KBM-7 (cell line): ENCODE data around the gene PIP4K2A.
A peak's percentile ranks its signal among the peaks of the same experiment; 100 is the strongest.

Experiments
- DNase-seq: peaks from one replicate; pipeline ENCODE4 v3.0.0-alpha.2; 2015
- in situ Hi-C: fragments of 300-500 bp; cut with MboI; formaldehyde crosslinking; loops from 2 replicates; pipeline ENCODE4 v1.14.3; 2020; ENCODE audit warnings: low sequenced_read_pairs, low pct_unique_long_range_greater_than_20kb, mixed read lengths

PIP4K2A gene

DNA sequence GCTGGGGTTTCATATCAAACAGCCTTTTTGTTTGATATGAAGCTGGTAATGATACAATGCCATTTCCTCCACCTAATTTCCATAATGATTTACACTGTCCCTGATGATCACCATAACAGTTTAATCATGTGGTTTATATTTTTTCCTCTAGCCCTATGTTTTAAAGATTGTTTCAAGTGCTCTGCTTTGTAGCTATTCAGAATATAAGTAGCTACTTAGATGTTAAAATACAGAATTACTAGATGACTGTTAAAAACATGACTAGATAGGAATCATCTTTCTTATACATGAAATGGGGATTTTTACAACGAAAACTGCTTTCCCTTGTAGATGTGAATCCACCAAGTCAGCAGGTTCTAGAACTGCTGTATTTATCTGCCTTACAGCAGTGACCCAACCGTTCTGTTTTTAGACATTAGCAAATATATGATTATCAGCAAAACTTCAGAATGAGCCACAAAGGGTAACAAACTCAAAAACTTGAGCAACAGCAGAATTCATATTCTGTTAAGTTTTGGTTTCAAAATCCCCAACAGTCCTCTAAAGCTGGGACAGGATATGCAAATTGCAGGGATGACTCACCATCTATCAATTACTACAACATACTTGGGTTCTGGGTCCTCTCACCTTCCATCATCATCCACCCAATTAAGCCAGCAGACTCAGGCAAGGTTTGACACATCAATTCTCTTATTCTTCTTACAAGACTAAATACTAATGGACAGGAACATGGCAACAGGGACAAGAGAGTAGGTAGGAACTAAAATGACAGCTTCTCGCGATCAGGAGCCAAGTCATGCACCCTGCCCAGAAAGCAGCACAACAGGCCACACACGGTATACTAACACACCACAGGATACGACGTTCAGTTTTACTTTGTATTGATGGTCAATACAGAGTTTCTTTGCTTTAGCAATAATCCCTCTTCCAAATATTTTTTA lies 83.9 kb downstream of the PIP4K2A start:
- in situ Hi-C loops, result no loop called here
- DNase-seq, result no peak

DNA sequence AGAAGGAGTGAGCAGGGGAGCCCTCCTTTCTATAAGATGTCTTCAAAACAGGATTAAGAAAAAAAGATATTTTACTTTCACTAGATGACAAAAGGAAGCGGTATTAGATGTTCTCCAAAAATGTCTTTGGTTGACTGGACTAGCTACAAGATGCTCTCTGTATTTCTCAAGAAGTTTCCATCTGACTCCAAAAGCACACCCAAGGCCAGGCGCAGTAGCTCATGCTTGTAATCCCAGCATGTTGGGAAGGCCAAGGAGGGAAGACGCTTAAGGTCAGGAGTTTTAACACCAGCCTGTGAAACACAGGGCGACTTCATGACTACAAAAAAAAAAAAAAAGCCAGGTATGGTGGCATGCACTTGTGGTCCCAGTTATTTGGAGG lies 84.5 kb downstream of the PIP4K2A start:
- no peak for DNase-seq

DNA sequence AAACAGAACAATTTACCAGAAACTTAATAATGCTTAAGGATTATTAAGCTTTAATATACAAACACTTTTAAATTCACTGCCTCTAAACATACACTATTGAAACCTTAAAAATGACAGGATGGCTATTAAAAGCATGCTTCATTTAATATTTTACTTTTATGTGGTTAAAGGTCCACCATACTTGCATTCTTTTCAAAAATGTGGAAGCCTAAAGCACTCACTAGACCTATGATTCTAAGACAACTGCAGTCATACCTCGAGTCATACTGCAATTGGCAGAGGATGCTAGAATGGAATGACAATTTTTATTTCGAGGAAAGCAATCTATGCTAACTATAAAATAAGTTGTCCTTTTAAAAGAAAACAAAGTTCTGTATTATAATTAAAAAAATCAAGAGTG lies 85.3 kb downstream of the PIP4K2A start:
- in situ Hi-C loops, result no loop called here
- no peak for DNase-seq

More for the DNA sequence above, 84.5 kb downstream of the PIP4K2A start:
- in situ Hi-C loops, result no loop called here

DNA sequence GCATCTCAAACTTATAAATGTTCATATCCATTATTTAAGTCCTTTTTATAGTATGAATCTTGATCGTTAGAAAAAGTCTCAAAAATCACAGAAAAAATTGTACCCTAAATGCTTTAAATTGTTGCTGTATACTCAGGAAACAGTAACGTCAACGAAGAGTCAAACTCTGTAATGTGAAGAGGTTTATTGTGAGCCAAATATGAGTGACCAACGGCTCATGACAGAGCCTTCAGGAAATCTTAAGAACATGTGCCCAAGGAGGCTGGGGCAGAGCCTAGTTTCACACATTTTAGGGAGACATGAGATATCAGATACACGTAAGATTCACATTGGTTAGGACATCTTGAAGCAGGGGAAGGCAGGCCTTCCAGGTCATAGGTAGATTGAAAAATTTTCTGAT lies 86.1 kb downstream of the PIP4K2A start:
- in situ Hi-C loops, result no loop called here

DNA sequence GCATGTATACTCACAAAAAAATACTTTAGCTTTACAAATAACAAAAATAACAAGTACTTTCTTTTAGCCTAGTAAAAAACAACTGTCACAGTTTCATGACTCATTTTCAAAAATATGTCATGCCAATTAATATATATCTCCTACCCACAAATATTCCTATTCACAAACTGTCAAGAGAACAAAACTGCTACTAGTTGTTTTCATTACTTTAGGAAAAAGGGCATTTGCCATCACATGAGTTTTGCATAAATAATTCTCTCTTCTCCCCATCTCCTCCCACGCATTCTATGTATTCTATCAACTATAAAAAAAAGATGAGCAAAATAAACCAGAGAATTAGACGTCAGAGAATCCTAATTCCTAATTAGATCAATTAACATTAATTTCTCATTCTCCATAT lies 87.6 kb downstream of the PIP4K2A start:
- DNase-seq, result no peak
- in situ Hi-C loops, result no loop called here

More for the DNA sequence above, 86.1 kb downstream of the PIP4K2A start:
- DNase-seq, result no peak

DNA sequence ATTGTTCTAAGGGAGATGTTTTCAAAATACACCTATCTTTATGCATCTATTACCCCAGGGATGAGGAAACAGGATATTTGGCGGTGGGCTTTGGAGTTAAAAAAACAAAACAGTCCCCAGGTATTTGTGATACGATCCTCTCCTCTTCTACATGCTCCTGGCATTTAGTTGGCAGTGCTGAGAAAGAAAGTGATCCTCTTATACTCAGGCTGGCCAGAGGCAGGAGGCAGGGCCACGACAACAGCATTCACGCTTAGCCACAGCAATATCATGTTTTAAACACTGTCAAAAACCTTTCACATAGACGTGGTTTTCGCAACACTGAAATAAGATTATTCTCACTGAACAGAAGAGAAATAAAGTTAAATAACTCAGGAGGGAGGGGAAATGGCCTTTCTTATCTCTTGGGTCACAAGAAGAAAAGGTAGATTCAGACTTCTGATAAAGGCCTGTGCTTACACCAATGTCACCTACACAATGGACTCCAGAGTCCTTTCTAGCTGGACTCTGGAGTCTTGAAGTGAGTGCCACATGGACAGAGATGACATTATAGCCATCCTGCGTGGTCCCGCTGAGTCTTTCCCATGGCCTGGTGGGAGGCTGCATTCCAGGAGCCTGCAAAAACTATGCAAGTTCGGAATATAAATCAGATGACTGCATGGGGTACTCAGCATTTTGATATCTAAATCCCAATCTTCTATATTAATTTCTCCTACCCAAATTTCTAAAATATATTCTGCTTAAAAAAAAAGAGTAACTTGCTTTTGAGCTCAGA lies 88.7 kb downstream of the PIP4K2A start:
- DNase-seq, result no peak
- in situ Hi-C loops, result no loop called here

DNA sequence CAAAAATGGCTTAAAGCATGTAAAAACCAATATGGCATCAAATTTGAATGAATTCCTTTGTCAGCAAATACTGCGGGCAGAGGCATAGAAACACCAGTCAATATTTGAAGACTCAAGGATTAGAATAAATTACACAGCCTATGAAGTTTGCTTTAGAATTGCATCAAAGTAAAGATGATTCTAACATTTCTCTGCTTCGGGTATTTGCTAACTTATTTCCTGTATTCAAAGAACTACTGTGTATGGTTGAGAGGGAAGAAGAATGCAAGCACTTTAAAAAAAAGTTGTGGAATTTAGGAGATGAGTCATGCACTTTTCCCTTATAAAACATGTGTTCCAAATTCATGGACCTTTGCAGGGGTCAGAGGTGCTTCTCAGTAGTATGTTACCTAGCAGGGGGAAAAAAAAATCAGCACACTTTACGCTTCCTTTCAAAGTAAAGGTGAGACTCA lies 90.1 kb downstream of the PIP4K2A start:
- DNase-seq, result no peak
- in situ Hi-C loops, result no loop called here

DNA sequence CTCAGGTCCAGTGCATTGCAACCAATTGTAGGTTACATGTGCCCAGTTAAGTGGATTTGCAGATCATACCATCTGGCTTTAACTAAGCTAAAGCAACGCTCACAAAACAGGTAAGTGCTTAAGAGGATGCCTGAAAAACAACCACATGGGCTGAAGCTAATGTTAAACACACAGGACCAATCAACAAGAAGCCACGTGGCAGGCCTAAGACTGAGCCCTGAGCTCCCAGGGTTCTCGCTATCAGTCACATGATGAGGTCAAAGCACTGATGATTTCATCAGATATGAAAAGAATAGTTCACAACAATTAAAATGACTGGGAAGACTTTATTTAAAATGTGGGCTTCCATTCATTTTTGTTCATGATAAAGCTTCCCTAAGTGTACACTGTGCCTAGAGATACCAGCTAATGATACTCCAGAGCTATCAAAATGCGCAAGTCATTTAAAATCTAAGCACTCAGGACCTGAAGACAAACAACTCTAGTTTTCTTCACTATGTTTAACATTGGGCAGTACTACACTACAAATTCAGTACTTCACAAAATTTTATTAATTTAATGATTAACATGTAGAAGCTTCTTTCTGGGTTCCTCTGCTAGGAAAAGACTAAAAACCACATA lies 90.6 kb downstream of the PIP4K2A start:
- in situ Hi-C loops, result no loop called here

DNA sequence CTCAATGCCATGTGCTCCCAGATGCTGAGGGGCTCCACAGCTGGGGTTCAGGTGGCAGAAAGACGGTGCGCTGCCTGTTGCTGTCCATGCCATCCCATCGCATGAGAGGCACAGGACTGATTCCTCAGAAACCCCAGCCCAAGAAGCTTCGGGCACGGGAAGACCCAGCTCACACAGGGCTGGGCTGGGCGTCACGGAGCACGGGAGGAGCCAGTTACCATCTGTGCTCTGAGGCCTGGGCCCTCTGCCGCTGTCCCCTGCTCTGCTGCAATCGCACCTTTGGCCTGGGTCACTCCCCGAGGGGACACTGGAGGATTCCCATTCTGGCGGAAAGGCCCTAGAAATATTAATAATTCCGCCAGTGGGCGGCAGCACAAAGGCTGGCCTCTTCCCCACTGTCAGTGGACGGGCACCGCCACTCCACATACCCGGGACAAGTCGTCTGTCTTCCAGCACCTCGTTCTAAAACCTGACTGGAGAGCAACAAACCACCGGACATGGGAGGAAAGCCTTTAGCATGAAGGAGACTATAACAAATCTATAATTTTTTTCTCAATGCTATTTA lies 92.1 kb downstream of the PIP4K2A start:
- DNase-seq, result no peak
- in situ Hi-C loops, result no loop called here

More for the DNA sequence above, 90.6 kb downstream of the PIP4K2A start:
- DNase-seq, result no peak

DNA sequence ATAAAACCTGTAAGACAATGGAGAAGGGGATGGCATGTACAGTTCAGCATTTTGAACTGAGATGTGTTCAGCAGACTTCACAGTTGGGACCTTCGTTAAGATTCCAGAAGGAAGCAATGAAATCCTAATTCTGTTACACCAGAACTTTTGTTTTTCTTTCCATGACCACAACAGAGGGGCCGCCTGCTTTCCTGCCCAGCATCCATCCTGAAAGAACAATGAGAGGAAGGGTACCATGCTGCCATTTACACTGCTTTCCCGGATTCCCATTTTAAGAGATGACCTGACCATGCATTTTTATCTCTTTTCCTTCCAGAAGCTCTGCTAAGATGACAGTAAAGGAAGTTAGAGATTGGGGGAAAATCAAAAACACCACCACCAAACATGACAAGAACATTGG lies 92.7 kb downstream of the PIP4K2A start:
- in situ Hi-C loops, result no loop called here
- no peak for DNase-seq

DNA sequence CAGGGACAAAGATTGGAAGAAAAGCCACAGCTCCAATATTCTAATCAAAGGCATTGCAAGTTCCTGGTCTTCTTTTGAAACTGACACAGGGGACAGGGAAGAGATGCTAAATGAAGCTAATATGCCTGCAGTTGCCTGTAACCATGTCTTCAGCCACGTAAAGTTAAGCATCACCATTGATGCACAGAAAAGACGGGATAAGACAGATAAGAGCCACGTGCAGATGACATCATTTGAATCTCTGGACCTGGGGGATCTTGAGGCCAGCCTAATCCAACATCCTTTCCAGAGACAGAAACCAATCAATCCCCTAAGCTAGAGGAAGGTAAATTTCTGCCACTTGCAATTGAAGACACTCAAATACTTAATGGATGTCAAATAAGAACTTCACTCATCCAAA lies 93.4 kb downstream of the PIP4K2A start:
- in situ Hi-C loops, result no loop called here
- DNase-seq, result no peak

DNA sequence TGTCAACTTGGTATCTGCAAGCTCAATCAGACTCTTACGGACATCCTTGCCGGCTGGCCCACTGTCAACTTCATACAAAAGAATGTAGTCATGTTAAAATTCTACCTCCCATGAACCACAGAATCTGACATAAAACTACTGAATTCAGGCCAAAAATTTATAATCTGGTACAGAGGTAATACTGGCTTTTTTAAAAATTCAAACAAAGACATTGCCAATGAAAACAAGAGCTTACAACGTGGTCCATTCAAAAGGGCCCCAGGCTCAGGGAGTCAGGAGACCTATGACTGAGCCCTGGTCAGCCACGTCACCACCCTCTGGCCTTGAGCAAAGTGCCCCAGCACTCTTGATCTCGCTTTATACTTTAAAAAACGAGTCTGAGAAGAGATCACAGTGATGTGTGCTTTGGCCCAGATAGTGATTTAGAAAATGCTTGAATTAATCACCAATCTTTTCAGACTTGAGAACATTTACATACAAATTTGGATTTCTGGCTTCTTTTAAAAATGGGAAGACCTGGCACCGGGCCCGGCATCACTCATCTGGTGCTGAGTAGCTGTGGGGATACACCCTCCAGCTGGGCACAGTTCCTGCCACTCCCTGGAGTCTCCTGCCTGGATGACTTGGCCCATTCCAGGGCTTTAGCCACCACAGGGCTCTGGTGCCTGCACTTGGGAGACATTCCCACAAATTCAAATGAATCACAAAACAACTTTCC lies 94.1 kb downstream of the PIP4K2A start:
- DNase-seq, result no peak
- in situ Hi-C loops, result no loop called here

DNA sequence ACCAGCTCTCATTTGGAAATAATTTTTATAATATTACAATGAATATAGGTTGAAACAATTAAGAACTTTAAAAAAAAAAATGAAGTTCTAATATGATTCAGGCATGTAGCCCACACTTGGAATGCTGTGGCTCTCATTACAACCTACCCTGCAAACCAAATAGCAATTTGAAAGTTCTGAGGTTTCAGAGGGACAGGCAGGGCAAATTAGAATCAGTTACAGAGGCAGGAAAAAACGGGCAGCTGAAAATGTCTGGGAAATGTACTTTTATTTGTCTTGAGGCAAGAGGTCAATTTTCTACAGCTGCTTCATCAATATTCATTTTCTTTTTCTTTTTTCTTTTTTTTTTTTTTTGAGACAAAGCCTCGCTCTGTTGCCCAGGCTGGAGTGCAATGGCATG lies 95.3 kb downstream of the PIP4K2A start:
- DNase-seq, result no peak
- in situ Hi-C loops, result no loop called here

DNA sequence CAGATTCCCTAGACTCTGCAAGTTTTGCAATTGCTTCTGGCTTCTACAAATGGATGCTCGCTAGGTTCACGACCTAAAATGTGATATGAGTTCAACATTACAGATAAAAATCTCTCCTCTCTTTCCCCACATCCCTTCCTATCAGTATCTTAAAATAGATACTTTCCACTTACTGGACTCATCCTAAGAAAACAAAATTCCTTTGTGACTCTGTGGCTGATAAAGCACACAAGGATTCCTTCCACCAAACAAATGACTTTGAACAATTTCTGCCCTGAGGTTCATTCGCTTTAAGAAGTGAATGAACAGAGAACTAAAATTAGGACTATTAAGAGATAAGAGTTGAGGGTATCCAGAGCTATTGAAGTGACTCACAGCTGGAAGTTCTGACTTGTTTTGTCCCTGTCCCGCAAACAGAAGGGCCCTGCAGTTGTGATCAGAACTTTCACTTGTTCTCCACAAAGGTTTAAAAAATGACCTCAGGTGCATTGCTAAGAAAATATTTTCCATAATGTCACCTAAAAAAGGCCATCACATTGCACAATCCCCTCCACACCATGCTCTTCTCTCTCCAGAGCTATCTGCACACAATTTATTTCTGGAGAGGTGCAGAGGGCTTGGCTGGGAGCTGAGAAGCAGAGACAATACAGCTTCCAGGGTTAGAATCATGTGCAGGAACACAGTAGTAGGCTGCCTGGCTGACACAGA lies 96.1 kb downstream of the PIP4K2A start:
- no peak for DNase-seq
- in situ Hi-C loops, result no loop called here

DNA sequence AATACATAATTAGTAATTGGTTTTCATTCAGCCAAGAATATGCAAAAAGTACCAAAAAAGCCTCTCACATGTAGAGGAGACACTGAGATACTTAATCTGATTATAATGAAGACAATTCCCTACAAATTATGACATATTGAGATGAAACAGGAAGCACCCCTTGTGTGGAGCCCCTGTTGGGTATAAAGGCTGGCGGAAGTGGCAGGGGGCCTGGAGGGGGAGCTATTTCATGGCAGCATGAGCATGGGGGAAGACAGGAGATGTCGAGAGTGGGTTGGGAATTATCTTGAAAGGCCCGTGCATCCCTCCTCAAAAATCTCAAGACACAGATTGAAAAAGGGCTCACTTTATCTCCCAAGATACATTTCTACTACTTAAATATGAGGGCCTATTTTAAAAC lies 96.9 kb downstream of the PIP4K2A start:
- DNase-seq, result no peak
- in situ Hi-C loops, result no loop called here

DNA sequence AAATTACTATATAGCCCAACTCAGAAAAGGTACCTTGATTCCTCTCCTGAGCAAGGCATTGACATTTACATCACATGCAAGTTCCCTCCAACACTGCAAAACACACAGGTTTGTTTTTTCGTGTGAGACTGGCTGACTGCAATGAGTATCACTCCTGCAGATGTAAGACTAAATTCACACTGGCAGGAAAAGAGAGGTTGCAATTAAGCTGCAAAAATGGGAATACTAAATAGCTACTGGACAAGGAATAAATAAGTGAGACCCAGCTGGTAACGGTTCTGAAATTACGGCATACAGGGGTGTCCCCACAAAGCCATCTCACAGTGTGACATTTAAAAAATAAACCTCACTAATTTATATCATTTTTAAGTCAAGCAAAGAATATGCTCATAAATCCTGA lies 97.3 kb downstream of the PIP4K2A start:
- no peak for DNase-seq
- in situ Hi-C loops, result no loop called here

DNA sequence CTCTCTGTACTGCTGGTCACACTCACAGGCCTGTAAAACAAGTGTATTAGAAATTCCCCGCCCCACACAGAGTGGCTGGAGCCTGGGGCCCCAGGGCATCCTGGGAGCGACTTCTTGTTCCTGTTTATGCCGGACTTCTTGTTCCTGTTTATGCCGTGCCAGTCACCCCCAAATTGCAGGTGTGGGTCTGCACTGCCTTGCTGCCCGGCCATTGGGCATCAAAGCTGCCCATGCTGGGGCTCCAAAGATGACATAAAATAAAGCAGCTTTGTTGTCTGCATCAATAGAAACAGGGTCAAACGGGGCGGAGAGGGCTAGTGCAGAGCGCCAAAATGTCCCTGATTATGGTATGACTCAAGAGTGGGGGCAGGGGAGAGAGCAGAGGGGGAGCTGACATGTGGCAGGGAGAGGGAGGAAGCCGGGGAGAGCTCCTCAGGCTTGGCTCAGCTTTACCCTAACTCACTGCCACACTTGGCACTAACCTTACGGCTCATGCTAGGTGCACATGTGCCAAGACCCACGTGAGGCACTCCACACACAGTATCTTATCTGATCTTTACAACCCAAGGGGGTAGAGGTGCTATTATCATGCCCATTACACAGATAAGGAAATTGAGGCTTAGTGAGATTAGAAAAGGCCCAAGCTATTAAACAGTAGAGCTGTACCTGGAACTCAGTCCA lies 98.4 kb downstream of the PIP4K2A start:
- in situ Hi-C loops, result no loop called here
- peak; percentile 75 for DNase-seq

DNA sequence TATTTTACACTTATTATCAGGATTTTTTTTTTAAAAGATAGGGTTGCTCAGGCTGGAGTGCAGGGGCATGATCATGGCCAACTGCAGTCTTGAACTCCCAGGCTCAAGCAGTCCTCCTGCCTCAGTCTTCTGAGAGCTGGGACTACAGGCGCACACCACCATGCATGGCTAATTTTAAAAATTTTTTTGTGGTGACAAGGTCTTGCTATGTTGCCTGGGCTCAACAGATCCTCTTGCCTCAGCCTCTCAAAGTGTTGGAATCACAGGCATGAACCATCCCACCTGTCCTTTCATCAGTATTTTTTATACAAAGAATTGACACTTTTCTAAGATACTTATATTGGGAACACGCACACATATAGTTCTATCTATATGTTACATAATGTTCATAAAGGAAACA lies 99.3 kb downstream of the PIP4K2A start:
- no peak for DNase-seq
- in situ Hi-C loops, result no loop called here
